HG02759 (cell line): ENCODE measurements around the gene POLR3E.

Experiments used
- ATAC-seq: cut with Tn5 transposase; IDR thresholded peaks from one replicate; pipeline ENCODE4 v1.9.1; 2021; ENCODE audit warnings: mild to moderate bottlenecking, moderate library complexity; ENCODE audit not compliant: unreplicated experiment

Gene POLR3E

DNA sequence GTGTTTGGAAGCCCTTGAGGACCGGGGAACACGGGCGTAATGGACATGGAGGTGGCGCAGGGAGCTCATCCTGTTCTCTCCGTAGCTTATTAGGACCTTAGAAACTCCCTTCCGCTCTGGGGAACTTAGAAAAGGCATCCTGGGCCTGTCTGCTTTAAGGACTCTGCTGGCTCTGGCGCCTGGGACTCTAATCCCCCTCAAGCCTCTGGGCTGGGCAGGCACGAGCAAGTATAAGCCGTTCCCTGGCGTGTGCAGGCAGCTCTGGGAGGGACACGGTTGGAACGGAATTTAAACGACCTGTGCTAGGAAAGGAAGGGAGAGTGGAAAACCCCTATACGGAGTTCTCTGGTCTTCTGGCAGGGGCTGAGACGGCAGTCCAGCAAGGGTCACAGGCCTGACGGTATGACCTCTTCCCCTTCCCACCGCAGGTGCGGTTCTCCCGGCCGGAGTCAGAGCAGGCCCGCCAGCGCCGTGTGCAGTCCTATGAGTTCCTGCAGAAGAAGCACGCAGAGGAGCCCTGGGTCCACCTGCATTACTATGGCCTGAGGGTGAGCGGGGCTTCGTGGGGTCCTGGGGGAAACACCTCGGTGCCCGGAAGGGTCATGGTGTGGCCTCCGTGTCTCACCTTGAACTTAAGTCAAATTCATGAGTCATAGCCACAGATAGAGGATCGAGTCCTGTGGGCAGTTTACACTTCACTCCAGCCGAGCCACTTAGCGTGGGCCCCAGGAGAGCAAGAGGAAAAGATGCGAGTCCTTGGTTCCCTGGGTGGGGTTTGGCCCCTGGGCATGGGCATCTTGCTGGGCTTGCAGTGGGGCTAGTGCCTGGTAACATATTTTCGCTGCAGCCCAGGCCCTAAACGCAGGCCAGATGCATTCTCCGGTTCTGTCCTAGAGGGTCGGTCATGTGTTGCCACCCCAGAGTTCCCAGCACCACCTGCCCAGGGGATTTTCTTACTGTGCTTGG, 17.7 kb downstream of the POLR3E start:
- ATAC-seq = no peak

DNA sequence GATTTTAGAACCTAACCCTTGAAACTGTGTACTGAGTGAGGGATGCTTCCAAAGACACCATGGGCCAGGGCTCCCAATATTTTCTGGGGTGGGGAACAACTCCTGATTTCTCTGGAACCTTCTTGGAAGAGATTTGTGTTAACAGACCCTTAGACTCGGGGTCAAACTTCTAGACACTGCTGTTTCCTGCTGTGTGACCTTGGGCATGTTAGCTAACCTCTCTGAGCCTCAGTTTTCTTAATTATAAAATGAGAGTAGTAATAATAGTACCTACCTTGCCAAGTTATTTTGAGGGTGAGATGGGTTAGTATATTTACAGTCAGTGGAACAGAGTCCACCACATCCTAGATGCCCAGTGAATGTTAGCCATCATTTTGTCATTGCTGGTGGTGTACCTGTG, 18.8 kb downstream of the POLR3E start:
- ATAC-seq = no peak

DNA sequence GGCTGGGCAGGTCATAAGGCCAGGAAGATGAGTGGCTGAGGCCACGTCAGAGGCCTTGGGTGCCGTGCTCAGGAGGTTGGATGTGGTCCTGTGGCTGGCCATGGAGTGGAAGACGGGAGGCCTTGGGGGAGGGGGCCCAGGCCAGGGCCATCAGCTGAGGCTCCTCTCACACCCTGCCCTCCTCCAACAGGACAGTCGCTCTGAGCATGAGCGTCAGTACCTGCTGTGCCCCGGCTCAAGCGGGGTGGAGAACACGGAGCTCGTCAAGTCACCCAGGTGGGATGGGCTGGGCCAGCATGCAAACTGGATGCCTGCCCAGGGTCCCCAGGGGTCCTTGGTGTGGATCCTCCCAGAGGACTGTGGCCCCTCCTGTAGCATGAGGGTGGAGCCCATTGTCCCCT, 19.2 kb downstream of the POLR3E start:
- no peak for ATAC-seq

DNA sequence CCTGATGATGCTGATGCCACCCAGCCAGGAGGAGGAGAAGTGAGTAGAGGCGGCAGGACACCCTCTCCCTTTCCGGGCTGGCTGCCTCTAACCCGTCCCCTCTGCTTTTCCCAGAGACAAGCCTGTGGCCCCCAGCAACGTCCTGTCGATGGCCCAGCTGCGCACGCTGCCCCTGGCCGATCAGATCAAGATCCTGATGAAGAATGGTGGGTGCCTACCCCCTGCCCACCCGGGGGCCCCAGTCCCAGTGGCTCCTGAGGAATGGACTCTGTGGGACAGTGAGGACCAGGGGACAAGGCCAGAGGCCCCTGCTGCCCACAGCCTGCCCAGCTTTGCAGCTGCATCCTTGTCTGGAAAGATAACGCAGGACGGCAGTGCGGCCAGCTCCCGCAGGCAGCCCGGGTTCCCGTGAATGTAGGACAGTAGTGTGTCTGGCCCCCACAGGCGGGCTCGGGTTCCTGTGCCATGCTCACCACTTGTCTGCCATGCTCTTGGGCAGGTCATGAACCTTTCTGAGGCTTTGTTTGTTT, 19.9 kb downstream of the POLR3E start:
- ATAC-seq = no peak

DNA sequence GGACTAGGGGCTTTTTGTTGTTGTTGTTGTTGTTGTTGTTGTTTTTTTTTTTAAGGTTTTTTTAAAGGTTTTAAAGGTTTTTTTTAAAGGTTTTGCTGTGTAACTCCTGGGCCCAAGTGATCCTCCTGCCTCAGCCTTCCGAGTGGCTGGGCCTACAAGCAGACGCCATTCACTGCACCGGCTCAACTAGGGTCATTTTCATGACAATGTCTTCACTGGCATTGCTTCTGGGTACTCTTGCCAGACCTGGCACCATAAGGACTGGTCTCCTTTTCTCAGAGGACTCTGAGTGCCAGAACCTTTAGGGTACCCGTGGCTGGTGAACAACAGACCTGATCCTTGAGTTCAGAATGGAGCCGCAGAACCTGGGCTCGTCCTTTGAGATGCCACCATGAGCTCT, 20.4 kb downstream of the POLR3E start:
- ATAC-seq = no peak

DNA sequence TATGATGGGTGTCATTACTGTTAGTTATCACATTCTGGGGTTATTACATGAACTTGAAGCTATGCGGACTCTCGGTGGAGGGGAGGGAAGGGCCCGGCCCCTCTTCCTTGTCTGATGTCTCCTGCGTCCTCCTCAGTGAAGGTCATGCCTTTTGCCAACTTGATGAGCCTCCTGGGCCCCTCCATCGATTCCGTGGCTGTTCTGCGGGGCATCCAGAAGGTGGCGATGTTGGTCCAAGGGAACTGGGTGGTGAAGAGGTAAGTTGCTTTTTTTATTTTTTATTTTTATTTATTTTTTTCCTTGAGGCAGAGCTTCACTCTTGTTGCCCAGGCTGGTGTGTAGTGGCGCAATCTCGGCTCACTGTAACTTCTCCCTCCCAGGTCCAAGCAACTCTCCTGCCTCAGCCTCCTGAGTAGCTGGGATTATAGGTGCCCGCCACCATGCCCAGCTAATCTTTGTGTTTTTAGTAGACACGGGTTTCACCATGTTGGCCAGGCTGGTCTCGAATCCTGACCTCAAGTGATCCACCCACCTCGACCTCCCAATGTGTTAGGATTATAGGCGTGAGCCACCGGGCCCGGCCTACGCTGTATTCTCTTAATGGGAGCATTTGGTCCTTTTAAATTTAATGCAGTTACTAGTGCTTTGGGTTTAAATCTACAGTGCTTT, 21.6 kb downstream of the POLR3E start:
- no peak for ATAC-seq

DNA sequence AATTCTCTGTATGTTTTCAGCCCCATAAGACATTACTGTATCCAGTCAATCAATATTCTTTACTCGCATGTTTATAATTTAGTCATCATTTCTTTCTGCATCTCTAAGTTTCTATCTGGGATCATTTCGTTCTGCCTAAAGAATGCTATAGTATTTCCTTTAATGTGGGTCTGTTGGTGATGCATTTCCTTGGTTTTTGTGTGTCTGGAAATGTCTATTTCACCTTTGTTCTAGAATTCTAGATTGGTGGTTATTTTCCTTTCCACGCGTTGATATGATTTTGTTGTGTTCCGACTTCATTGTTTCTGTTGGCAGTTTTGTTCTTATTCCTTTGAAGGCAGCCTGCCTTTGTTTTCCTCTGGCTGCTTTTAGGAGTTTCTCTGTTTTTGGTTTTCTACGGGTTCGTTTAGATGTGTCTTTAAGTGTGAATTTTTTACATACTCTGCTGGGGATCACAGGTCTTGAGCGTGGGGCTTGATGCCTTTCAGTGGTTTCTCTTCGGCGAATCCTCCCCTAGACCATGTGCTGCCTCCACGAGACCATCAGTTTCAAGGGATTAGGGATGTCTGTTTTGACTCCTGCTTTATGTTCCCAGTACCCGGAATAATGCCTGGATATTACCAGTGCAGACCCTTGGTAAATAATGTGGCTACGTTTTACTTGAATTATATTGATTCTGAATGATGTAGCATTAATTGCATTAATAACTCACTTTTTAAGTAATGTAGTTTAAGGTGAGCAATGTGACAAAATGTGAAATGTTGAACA, 23.5 kb downstream of the POLR3E start:
- ATAC-seq = no peak

DNA sequence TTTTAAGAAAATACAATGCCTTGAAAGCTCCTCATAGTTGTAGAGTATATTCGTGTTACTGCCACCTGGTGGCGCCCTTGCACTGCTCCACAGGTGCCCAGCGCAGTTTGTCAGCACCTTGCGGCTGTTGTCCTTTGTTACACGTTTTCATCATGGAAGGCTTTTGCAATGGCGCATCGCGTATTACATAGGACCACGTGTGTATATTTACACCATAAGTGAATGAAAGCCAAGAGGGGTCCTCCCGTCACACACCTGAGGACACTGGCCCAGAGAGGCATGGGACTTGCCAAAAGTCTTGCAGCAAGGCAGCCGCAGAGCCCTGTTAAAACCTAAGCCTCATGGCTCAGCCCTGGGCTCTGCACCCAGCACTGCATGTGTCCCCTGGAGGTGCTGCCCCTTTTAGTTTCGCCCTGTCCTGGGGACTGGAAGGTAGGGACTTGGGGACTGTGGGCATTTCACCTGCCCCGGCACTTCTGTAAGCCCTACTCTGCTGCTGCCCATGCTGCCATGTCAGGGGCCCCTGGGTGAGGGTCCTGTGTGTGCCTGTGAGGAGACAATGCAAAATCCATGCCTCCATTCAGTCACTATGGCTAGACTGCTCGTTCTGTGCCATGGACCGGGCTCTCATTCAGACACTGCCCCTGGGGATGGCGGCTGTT, 24.3 kb downstream of the POLR3E start:
- no peak for ATAC-seq

DNA sequence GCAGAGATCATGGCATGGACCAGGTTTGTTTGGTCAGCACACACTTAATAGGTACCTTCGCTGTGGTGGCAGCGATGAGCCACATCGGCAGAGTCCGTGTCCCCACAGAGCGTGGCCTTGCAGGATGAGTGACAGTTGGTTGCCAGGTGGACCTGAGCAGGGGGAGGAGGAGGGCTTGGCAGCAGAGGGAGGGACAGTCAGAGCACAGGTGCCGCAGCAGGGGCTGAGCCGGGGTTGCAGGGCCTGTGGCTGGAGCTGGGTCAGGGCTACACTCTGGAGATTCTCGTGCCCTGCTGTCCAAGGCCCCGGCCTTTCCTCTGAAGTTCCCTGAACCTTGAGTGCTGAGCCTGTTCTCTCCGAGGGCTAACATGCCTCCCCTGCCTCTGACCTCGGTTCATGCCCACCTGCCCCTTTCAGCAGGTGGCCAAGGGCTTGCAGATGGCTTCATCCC, 24.8 kb downstream of the POLR3E start:
- no peak for ATAC-seq

DNA sequence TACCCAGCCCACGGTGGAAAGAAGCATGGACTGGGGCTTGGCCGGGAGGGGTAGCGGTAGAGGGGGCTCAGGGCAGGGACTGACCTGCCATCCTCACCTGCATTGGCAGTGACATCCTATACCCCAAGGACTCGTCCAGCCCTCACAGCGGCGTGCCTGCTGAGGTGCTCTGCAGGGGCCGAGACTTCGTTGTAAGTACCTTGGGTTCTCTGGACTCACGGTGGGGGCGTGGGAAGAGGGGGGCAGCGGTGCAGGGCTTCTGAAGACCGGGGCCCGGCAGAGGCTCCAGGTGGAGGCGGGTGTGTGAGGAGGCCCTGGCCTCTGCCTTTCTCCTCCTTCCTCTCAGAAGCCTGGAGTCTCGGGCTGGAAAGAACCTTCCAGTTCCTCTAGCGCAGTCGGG, 25.5 kb downstream of the POLR3E start:
- ATAC-seq = no peak

DNA sequence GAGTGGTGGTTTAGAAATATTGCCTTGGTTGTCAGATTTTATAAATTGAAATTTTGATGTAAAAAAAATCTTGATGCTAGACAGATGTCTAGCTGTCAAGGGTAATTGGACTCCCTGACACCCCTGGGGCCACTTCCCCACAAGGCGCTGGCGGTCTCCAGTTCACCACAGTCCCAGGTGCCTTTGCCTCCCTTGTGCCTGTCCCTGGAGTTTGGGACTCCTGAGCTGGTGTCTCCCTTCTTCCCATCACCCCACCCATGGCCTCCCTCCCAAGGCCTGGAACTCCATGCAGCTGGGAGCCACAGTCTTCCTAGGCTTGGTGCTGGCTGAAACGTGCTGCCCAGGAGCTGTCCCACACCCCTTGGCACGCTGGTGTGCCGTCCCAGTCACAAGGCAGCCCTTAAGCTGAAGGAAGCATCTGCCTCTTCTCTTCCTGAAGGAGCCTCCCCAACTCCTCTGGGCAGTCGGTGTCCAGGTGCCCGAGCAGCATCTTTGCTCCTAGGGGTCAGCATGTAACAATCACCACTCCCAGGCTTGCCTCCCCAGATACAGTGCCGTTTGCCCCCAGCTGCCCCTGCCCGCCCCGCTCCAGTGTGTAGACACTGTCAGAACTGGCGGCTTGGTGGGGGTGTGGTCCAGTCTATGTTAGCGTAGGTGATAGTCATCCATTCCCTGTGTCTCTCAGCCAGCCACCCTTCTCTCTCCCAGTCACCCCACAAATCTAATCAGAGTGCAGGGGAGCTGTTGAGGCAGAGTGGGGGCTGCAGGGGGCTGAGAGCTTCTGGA, 26.2 kb downstream of the POLR3E start:
- ATAC-seq = no peak

DNA sequence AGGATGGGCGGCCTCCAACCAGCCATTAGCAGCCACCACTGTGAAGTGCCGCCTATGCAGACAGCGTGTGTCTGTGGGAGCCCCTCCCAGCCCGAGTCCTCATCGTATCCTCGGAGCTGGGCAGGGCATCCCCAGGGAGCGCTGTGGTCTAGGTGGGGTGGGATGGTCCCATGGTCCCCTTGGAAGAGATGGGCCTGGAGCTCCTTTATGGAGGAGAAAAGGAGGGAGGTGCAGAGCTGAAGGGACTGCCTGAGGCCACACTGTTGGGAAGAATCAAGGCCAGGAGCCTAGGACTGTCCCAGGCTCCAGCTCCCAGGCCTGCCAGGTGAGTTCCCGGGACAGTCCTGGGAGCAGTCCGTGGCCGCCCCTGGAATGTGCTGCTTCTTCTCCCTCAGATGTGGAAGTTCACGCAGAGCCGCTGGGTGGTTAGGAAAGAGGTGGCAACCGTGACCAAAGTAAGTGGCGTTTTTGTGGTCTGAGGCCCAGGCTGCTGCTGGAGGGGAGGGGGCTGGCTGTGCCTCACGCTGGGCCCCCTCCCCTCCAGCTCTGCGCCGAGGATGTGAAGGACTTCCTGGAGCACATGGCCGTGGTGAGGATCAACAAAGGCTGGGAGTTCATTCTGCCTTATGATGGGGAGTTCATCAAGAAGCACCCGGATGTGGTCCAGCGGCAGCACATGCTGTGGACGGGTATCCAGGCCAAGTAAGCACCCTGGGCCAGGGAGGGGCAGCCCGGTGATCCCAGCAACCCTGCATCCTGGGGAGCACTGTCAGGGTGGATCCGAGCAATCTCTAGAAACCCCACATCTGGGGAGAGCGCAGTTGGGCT, 27.0 kb downstream of the POLR3E start:
- no peak for ATAC-seq

DNA sequence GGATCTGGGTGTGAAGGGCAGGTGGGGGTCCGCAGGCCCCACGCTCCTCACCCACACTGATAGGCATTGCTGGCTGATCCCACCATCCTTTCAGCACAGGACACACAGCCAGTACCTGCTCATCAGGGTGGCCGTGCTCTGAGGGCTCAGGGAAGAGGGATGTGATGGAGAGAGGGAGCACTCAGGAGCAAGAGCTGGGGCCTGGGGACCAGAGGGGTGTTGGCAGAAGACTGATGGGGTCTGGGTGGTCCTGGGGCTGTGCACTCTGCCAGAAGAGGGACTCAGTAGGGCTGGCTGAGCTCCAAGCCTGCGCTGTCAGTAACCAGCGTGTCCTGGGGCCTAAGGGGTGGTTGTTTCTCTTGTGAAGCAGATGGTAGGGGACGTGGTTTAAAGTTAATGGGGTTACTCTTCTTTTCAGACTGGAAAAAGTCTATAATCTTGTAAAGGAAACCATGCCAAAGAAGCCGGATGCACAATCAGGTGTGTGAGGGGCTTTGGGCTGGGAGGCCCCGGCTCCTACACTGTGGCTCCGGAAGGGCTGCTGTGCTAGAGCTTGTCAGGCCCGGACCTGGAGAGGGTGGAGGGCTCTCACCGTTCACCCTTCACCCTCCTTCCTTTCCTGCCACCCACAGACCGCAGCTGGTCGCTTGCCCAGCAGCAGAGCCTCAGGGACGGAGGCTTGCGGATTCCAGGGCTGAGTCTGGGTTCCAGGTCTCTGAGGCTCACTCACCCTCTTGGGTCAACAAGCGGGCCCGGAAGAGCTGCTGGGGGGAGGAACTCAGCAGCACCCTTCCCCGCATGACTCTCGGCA, 27.8 kb downstream of the POLR3E start:
- no peak for ATAC-seq

DNA sequence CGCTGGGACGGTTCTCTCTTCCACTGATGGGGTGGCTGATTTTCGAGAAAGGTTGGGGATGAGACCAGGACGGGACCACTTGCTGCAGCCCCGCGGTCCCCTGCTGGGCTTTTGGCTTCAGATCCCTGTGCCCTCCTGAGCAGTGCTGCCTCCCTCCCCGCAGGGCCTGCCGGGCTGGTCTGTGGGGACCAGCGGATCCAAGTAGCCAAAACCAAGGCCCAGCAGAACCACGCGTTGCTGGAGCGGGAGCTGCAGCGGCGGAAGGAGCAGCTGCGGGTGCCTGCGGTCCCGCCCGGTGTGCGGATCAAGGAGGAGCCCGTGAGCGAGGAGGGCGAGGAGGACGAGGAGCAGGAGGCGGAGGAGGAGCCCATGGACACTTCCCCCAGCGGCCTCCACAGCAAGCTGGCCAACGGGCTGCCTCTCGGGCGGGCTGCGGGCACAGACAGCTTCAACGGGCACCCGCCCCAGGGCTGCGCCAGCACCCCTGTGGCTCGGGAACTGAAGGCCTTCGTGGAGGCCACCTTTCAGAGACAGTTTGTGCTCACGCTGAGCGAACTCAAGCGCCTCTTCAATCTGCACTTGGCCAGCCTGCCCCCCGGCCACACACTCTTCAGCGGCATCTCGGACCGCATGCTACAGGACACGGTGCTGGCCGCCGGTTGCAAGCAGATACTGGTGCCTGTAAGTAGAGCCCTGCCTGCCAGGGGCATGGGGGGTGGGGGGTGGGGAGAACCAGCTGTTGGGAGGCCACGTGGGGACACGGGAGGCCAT, 28.6 kb downstream of the POLR3E start:
- no peak for ATAC-seq

DNA sequence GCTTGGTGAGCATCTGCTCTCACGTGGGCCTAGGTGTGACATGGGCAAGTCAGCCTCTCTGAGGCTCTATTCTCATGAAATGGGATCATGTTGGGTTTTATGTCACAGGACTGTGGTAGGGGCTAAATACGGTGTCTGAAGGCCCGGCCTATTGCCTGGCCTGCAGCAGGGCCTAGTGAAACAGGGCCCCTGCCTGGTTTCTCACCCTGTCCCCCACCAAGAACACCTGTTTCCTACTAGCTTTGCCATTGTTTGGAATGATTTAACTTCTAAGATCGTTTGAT, 29.1 kb downstream of the POLR3E start:
- ATAC-seq = no peak

DNA sequence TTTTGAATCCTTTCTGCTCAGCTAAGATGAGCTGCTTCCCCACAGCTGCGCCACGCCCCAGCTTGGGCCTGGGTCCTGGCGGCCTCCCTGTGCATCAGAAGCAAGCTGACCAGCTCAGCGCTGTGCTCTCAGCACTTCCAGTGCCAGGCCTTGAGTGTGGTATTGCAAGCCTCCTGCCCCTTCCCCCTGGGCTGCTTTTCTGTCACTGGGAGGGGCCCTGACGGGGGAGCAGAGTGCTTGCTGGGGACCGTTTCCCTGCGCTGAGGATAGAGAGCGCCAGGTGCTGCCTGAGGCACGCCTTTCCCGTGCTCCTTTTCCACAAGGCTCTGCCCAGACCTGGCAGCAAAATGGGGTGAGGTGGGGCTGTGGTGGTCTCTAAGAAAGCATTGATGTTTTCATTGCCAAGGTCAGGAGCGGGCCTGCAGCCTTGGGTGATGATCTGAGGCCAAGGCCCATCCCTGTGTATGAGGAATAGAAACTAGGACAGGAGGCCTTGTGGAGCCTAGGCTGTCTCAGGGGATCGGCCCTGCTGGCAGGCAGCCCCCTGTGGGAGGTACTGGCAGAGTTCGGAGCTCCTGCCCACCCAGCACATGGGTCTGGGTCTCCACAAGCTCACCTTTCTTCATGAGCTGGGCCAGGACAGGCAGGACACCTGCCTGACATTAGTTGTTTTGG, 29.7 kb downstream of the POLR3E start:
- no peak for ATAC-seq

DNA sequence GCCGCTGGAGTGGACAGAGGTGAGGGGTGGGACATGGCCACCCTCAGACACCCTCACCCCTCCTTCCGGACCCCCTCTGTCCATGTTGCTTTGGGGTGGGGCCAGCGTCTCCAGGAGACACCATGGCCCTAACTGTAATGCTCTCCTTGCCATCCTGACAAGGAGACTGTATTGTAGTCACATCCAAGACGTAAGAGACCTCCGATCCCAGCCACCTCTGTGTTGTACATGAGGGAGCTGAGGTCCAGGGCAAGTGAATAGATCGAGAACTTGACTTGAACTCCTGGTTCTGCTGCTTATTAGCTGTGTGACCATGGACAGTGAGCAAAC, 30.2 kb downstream of the POLR3E start:
- ATAC-seq = no peak
